T-helper 2 cell treated with Interferon-gamma antibody and Interleukin-4, amounts not matched to agents 5 μg/mL and 100 μg/mL, for 36 hours (primary cell): ENCODE data around the gene KIAA1755.
"Not testable (repeated sequence)": the region's sequence is repeated elsewhere in the genome, so short reads cannot be mapped to it uniquely, and the experiment has no call there.

Experiments used
- DNase-seq: peaks from one replicate; pipeline ENCODE4 v3.0.0; 2021; ENCODE audit warnings: low spot score
- H3K27ac Mint-ChIP-seq: one replicate; pipeline ENCODE4 v1.8.0; 2021; ENCODE audit warnings: mild to moderate bottlenecking, mixed read lengths
- H3K27me3 Mint-ChIP-seq: one replicate; pipeline ENCODE4 v1.8.0; 2021; ENCODE audit warnings: low read depth, mixed read lengths
- H3K36me3 Mint-ChIP-seq: one replicate; pipeline ENCODE4 v1.8.0; 2021; ENCODE audit warnings: low read depth, mixed read lengths
- H3K4me1 Mint-ChIP-seq: one replicate; pipeline ENCODE4 v1.8.0; 2021; ENCODE audit warnings: low read depth, mixed read lengths
- H3K4me3 Mint-ChIP-seq: one replicate; pipeline ENCODE4 v1.8.0; 2022; ENCODE audit warnings: mild to moderate bottlenecking, moderate library complexity, mixed read lengths
- H3K9me3 Mint-ChIP-seq: one replicate; pipeline ENCODE4 v1.8.0; 2021; ENCODE audit warnings: mixed read lengths

Gene KIAA1755

GRCh38 chr20:38247725-38248124 lies 12.8 kb downstream of the KIAA1755 start:
- not testable (repeated sequence) for H3K27ac Mint-ChIP-seq, H3K4me1 Mint-ChIP-seq, H3K27me3 Mint-ChIP-seq, DNase-seq, H3K36me3 Mint-ChIP-seq, H3K4me3 Mint-ChIP-seq
- H3K9me3 Mint-ChIP-seq: peaks cover 37% of the 10 kb centered on the region

- DNase-seq: no peak
- no peaks in the 10 kb centered on the region for H3K27me3 Mint-ChIP-seq
- H3K27ac Mint-ChIP-seq: no peak overlapping the region
- H3K9me3 Mint-ChIP-seq: peaks cover 41% of the 10 kb centered on the region
- peaks cover 2% of the 10 kb centered on the region for H3K36me3 Mint-ChIP-seq
- H3K4me3 Mint-ChIP-seq: no peak overlapping the region
- H3K4me1 Mint-ChIP-seq: no peaks in the 10 kb centered on the region
Observed at GRCh38 chr20:38247166-38247509, 13.4 kb downstream of the KIAA1755 start.

- Mint-ChIP-seq H3K27ac (no peak overlapping the region), H3K4me1 (no peaks in the 10 kb centered on the region), H3K27me3 (no peaks in the 10 kb centered on the region), H3K4me3 (no peak overlapping the region), H3K36me3 (peaks cover 2% of the 10 kb centered on the region), H3K9me3 (peaks cover 46% of the 10 kb centered on the region)
- no peak for DNase-seq
Observed at GRCh38 chr20:38246357-38247165, 14.0 kb downstream of the KIAA1755 start.

- Mint-ChIP-seq H3K36me3 (peaks cover 2% of the 10 kb centered on the region), H3K4me1 (no peaks in the 10 kb centered on the region), H3K27ac (no peak overlapping the region), H3K4me3 (no peak overlapping the region), H3K9me3 (peaks cover 51% of the 10 kb centered on the region), H3K27me3 (no peaks in the 10 kb centered on the region)
- DNase-seq: no peak
Observed at GRCh38 chr20:38245753-38246152, 14.8 kb downstream of the KIAA1755 start.

- Mint-ChIP-seq H3K9me3 (peaks cover 62% of the 10 kb centered on the region), H3K27ac (no peak overlapping the region), H3K4me1 (no peaks in the 10 kb centered on the region), H3K36me3 (peaks cover 2% of the 10 kb centered on the region), H3K27me3 (no peaks in the 10 kb centered on the region), H3K4me3 (no peak overlapping the region)
- DNase-seq: no peak
Observed at GRCh38 chr20:38243709-38244020, 16.9 kb downstream of the KIAA1755 start.

- DNase-seq: no peak
- Mint-ChIP-seq H3K36me3 (peaks cover 2% of the 10 kb centered on the region), H3K9me3 (peaks cover 62% of the 10 kb centered on the region), H3K27ac (no peak overlapping the region), H3K27me3 (no peaks in the 10 kb centered on the region), H3K4me1 (no peaks in the 10 kb centered on the region), H3K4me3 (no peak overlapping the region)
Observed at GRCh38 chr20:38242848-38243708, 17.5 kb downstream of the KIAA1755 start.

GRCh38 chr20:38241201-38241600 lies 19.3 kb downstream of the KIAA1755 start:
- H3K4me1 Mint-ChIP-seq: no peaks in the 10 kb centered on the region
- H3K27ac Mint-ChIP-seq: no peak overlapping the region
- no peaks in the 10 kb centered on the region for H3K27me3 Mint-ChIP-seq
- no peak overlapping the region for H3K4me3 Mint-ChIP-seq
- H3K9me3 Mint-ChIP-seq: peaks cover 53% of the 10 kb centered on the region
- DNase-seq: no peak
- peaks cover 2% of the 10 kb centered on the region for H3K36me3 Mint-ChIP-seq

- no peaks in the 10 kb centered on the region for H3K27me3 Mint-ChIP-seq
- H3K4me1 Mint-ChIP-seq: no peaks in the 10 kb centered on the region
- no peak for DNase-seq
- no peak overlapping the region for H3K27ac Mint-ChIP-seq
- no peak overlapping the region for H3K4me3 Mint-ChIP-seq
- peaks cover 42% of the 10 kb centered on the region for H3K9me3 Mint-ChIP-seq
- H3K36me3 Mint-ChIP-seq: peaks cover 2% of the 10 kb centered on the region
Observed at GRCh38 chr20:38239441-38239840, 21.1 kb downstream of the KIAA1755 start.

GRCh38 chr20:38238829-38239228 lies 21.7 kb downstream of the KIAA1755 start:
- H3K27ac Mint-ChIP-seq: no peak overlapping the region
- peaks cover 2% of the 10 kb centered on the region for H3K36me3 Mint-ChIP-seq
- no peaks in the 10 kb centered on the region for H3K4me1 Mint-ChIP-seq
- H3K4me3 Mint-ChIP-seq: no peak overlapping the region
- DNase-seq: no peak
- peaks cover 36% of the 10 kb centered on the region for H3K9me3 Mint-ChIP-seq
- H3K27me3 Mint-ChIP-seq: no peaks in the 10 kb centered on the region

- H3K27me3 Mint-ChIP-seq: peaks cover 2% of the 10 kb centered on the region
- H3K4me3 Mint-ChIP-seq: no peak overlapping the region
- no peak overlapping the region for H3K27ac Mint-ChIP-seq
- no peaks in the 10 kb centered on the region for H3K36me3 Mint-ChIP-seq
- peaks cover 23% of the 10 kb centered on the region for H3K9me3 Mint-ChIP-seq
- no peak for DNase-seq
- H3K4me1 Mint-ChIP-seq: no peaks in the 10 kb centered on the region
Observed at GRCh38 chr20:38237381-38237780, 23.2 kb downstream of the KIAA1755 start.

GRCh38 chr20:38231531-38232121 lies 28.9 kb downstream of the KIAA1755 start:
- Mint-ChIP-seq H3K27me3 (peaks cover 4% of the 10 kb centered on the region), H3K27ac (peak overlapping the region; percentile 10), H3K9me3 (no peaks in the 10 kb centered on the region), H3K36me3 (no peaks in the 10 kb centered on the region), H3K4me3 (no peak overlapping the region), H3K4me1 (peaks cover 2% of the 10 kb centered on the region)
- no peak for DNase-seq

GRCh38 chr20:38230957-38231526 lies 29.5 kb downstream of the KIAA1755 start:
- no peak for DNase-seq
- no peaks in the 10 kb centered on the region for H3K36me3 Mint-ChIP-seq
- H3K9me3 Mint-ChIP-seq: no peaks in the 10 kb centered on the region
- H3K4me3 Mint-ChIP-seq: no peak overlapping the region
- peaks cover 2% of the 10 kb centered on the region for H3K4me1 Mint-ChIP-seq
- H3K27ac Mint-ChIP-seq: peak overlapping the region; percentile 10
- H3K27me3 Mint-ChIP-seq: peaks cover 4% of the 10 kb centered on the region

GRCh38 chr20:38230253-38230551 lies 30.3 kb downstream of the KIAA1755 start:
- no peak overlapping the region for H3K4me3 Mint-ChIP-seq
- no peak overlapping the region for H3K27ac Mint-ChIP-seq
- H3K9me3 Mint-ChIP-seq: no peaks in the 10 kb centered on the region
- H3K27me3 Mint-ChIP-seq: peaks cover 4% of the 10 kb centered on the region
- DNase-seq: no peak
- H3K36me3 Mint-ChIP-seq: no peaks in the 10 kb centered on the region
- peaks cover 2% of the 10 kb centered on the region for H3K4me1 Mint-ChIP-seq
